HG02943 (cell line): ENCODE measurements around the gene CCDC146.
"Not testable (repeated sequence)": the region's sequence is repeated elsewhere in the genome, so short reads cannot be mapped to it uniquely, and the experiment has no call there.

Source experiments
- ATAC-seq: cut with Tn5 transposase; IDR thresholded peaks from one replicate; pipeline ENCODE4 v1.9.1; 2021; ENCODE audit warnings: mild to moderate bottlenecking, low read depth, moderate library complexity; ENCODE audit not compliant: unreplicated experiment

Gene CCDC146

GRCh38 chr7:77321300-77321699 is 198.9 kb downstream of the CCDC146 start:
- no peak for ATAC-seq

- ATAC-seq: no peak
Observed at GRCh38 chr7:77326131-77326530, 203.7 kb downstream of the CCDC146 start.

DNA sequence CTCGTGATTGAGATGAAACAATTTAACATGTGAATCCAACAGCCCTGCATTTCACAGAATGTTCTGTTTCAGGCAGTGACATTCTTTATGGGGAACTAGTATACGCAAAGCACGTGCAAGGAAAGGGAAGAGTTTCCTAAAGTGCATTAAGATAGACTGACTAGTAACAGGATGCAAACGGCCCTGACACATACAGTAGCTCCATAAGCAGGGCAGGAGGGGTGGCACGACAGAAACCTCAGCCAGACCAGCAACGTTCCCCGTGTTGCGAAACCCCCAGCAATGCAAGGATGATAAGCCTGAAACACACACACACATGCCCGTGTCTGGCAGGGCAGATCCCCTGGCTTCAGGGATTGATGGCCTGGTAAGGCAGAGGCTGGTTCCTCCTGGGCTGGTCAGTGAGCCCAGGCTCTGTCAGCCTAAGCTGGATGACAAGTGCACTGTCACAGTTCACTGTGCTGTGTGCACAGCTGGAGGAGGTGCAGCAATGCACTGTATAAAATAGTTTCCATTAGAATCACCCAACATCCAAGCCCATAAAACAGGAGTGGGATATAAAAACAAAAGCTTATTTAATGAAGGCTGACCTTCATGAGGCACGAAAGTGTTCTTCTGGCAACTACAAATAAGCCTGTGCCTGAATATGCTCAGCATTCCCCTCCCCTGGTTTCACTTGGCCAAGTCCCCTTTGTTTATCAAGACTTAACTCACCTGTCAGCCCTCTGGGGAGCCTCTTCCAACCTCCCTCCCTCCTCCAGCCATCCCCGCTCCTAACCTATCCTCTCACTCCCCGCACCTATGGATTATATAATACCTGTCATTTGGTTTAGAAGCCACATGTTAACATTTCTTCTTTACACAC is 204.9 kb downstream of the CCDC146 start:
- ATAC-seq: no peak

- no peak for ATAC-seq
Observed at GRCh38 chr7:77327932-77328628, 205.7 kb downstream of the CCDC146 start.

DNA sequence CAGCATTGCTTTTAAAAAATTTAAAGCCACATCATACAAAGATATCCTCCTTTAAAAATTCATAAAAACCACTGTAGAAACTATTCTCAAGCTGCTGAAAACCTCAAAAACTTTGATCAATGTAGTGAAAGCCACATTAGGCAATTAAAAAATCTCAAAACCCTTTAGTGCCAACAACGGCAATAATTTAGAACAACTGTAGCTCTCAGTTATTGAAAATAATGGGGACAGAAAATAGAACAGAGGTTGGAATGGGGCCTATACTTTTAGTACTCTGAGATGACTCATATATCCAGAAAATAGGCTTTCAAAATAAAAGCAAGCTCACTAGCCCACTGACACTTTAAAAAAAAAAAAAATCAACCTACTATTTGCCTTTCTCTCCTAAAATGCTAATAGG is 206.3 kb downstream of the CCDC146 start:
- no peak for ATAC-seq

DNA sequence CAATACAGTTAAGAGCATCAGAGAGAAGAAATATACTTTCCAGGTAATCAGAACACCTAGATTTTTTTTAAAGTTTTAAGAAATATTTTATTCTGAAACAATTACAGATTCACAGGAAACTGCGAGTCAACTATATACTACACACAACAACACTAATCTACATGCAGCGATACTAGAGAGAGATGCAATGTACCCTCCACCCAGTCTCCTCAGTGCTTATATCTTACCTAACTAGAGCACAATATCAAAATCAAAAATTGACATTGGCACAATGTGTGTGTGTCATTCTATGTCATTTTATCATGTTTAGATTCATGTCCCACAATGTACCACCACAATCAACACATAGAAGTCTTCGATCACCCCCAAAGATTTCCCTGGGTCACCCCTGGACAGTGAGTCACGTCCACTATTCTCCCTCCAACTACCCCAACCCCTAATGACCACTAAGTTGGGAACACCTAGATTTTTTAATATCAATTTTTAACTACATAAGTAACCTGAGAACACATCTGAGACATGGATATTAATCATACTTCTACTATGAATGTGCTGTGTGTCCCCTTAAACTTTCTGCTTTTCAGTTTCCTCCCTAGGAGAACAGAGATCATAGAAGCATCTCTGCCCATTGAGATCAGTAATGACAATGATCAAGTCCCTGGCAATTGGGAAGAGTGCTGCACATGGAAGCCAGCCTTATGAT is 207.2 kb downstream of the CCDC146 start:
- no peak for ATAC-seq

- ATAC-seq: no peak
Observed at GRCh38 chr7:77330169-77330882, 207.9 kb downstream of the CCDC146 start.

GRCh38 chr7:77331938-77332695 is 209.7 kb downstream of the CCDC146 start:
- ATAC-seq: peak; percentile 68

DNA sequence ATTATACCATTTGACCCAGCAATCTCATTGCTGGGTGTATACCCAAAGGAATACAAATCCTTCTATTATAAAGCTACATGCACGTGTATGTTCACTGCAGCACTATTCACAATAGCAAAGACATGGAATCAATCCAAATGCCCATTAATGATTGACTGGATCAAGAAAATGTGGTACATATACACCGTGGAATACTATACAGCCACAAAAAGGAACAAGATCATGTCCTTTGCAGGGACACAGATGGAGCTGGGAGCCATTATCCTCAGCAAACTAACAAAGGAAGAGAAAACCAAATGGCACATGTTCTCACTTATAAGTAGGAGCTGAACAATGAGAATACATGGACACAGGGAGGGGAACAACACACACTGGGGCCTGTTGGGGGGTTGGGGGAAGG is 211.6 kb downstream of the CCDC146 start:
- not testable (repeated sequence) for ATAC-seq

GRCh38 chr7:77335581-77335980 is 213.2 kb downstream of the CCDC146 start:
- ATAC-seq: no peak

- no peak for ATAC-seq
Observed at GRCh38 chr7:77337456-77337990, 215.1 kb downstream of the CCDC146 start.

DNA sequence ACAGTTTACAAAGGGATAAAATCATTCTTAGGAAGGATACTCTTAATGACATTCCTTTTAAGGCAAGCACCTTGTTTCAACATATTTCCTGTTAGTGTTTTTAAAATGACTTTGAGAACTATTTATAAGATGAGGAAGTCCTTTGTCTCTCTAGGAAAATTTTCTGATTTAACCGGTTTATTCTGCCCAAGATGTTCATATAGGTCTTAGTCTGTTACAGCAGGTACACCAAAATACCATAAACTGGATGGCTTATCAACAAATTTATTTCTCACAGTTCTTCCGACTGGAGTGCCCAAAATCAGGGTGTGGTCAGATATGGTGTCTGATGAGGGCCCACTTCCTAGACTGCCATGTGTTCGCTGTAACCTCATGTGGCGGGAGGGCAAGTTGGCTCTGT is 215.8 kb downstream of the CCDC146 start:
- no peak for ATAC-seq

DNA sequence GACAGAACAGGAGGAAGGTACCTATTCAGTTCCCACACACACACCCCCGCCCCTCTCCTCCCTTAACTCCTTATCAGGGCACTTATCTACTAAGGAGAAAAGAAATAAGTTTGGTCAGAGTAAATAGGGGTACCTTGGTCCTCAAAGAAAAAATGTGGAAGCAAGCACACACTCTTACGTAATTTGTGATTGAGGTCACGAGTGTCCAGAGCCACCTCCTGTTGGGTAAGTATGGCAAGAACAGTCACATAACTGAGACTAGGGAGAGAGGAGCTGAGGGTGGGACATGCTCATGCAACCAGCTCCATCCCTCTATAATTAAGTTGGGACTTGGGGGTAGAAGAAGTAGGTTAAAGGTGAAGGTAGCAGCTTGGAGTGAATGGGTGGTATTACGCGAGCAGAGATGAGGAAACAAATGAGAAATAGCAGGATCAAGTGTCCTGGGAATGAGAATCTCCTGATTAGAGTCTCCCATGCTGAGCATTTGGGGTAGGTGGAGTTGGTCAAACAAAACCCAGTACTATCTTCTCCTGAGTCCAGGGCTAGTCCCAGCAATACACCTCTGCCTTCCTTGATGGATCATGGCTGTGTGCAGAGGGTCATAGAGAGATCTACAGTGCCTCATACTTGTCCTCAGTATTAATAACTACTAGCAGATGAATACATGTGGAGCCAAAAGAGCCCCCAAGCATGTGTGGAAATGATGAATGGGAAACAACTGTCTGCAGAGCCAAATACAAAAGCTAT is 216.6 kb downstream of the CCDC146 start:
- no peak for ATAC-seq

DNA sequence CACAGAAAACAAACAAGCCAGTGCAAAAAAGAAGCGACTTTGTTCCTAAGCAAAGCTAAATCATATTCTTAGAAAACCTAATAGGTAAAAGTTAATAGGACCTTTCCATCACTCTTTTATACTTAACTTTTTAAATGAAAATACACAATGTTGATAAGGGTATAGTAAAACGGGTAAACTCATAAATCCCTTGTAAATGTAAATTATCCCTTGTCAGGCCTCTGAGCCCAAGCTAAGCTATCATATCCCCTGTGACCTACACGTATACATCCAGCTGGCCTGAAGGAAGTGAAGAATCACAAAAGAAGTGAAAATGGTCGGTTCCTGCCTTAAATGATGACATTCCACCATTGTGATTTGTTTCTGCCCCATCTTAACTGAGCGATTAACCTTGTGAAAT is 217.3 kb downstream of the CCDC146 start:
- ATAC-seq: no peak
